ENCODE data around the gene DUS1L.
A peak's percentile ranks its signal among the peaks of the same experiment; 100 is the strongest.

Gene DUS1L

GRCh38 chr17:82028966-82029365 is 36.6 kb downstream of the DUS1L start:
- H4K8ac ChIP-seq (ENCODE audit: low read depth, low read length), result no peak overlapping the region
- H3K4me3 ChIP-seq (ENCODE audit: low read length), result no peak overlapping the region
- WGBS (ENCODE audit: extremely low coverage, insufficient coverage, low lambda C conversion rate), result no CpG with 5 or more reads among the region's 9 CpGs
- no peaks in the 10 kb centered on the region for H3K4me1 ChIP-seq (ENCODE audit: control insufficient read depth, low read depth, low read length)
- no peak overlapping the region for H3K27ac ChIP-seq (ENCODE audit: low read depth, low read length)
- no peak overlapping the region for H3K18ac ChIP-seq (ENCODE audit: low read length)
- H2AK5ac ChIP-seq (ENCODE audit: low read length), result no peak overlapping the region
- no peaks in the 10 kb centered on the region for H3K79me1 ChIP-seq (ENCODE audit: low read length)
- no peak overlapping the region for H2BK15ac ChIP-seq (replicated peaks; ENCODE audit: low read depth)
- no peak overlapping the region for H2BK120ac ChIP-seq (ENCODE audit: low read depth, low read length)
- H3K27me3 ChIP-seq (ENCODE audit: insufficient read depth, low read length, poor library complexity), result no peaks in the 10 kb centered on the region
- H3K4me2 ChIP-seq (ENCODE audit: low read length), result no peak overlapping the region
- no peak overlapping the region for H2BK5ac ChIP-seq (ENCODE audit: low read length)
- no peak overlapping the region for H3K4ac ChIP-seq (ENCODE audit: low read depth, low read length)
- no peak overlapping the region for H3K23ac ChIP-seq (ENCODE audit: low read length)
- H3K79me2 ChIP-seq (ENCODE audit: control insufficient read depth, insufficient read depth, low read length), result no peaks in the 10 kb centered on the region
- no peak overlapping the region for H3K9ac ChIP-seq (ENCODE audit: low read length)
- H3K36me3 ChIP-seq (ENCODE audit: control insufficient read depth, insufficient read depth, low read length), result no peaks in the 10 kb centered on the region
- H4K5ac ChIP-seq (ENCODE audit: low read length), result no peak overlapping the region
- H3K56ac ChIP-seq (ENCODE audit: low read length), result no peak overlapping the region
- no peak for DNase-seq

GRCh38 chr17:82028246-82028645 is 37.4 kb downstream of the DUS1L start:
- H3K23ac ChIP-seq (ENCODE audit: low read length), result no peak overlapping the region
- no peaks in the 10 kb centered on the region for H3K79me1 ChIP-seq (ENCODE audit: low read length)
- H2BK120ac ChIP-seq (ENCODE audit: low read depth, low read length), result no peak overlapping the region
- H2AK5ac ChIP-seq (ENCODE audit: low read length), result no peak overlapping the region
- H3K4ac ChIP-seq (ENCODE audit: low read depth, low read length), result no peak overlapping the region
- no CpG with 5 or more reads among the region's 13 CpGs for WGBS (ENCODE audit: extremely low coverage, insufficient coverage, low lambda C conversion rate)
- H2BK15ac ChIP-seq (replicated peaks; ENCODE audit: low read depth), result no peak overlapping the region
- no peaks in the 10 kb centered on the region for H3K79me2 ChIP-seq (ENCODE audit: control insufficient read depth, insufficient read depth, low read length)
- no peak overlapping the region for H3K4me3 ChIP-seq (ENCODE audit: low read length)
- no peak overlapping the region for H4K5ac ChIP-seq (ENCODE audit: low read length)
- H3K18ac ChIP-seq (ENCODE audit: low read length), result no peak overlapping the region
- H3K9ac ChIP-seq (ENCODE audit: low read length), result no peak overlapping the region
- no peak overlapping the region for H3K27ac ChIP-seq (ENCODE audit: low read depth, low read length)
- H3K4me1 ChIP-seq (ENCODE audit: control insufficient read depth, low read depth, low read length), result no peaks in the 10 kb centered on the region
- no peak for DNase-seq
- no peak overlapping the region for H3K4me2 ChIP-seq (ENCODE audit: low read length)
- H3K27me3 ChIP-seq (ENCODE audit: insufficient read depth, low read length, poor library complexity), result no peaks in the 10 kb centered on the region
- H4K8ac ChIP-seq (ENCODE audit: low read depth, low read length), result no peak overlapping the region
- H3K56ac ChIP-seq (ENCODE audit: low read length), result no peak overlapping the region
- no peak overlapping the region for H2BK5ac ChIP-seq (ENCODE audit: low read length)
- no peaks in the 10 kb centered on the region for H3K36me3 ChIP-seq (ENCODE audit: control insufficient read depth, insufficient read depth, low read length)

- no peak overlapping the region for H3K4me2 ChIP-seq (ENCODE audit: low read length)
- no peak overlapping the region for H3K27ac ChIP-seq (ENCODE audit: low read depth, low read length)
- H3K4me3 ChIP-seq (ENCODE audit: low read length), result no peak overlapping the region
- peaks cover 8% of the 10 kb centered on the region for H3K79me1 ChIP-seq (ENCODE audit: low read length)
- H3K18ac ChIP-seq (ENCODE audit: low read length), result no peak overlapping the region
- H3K36me3 ChIP-seq (ENCODE audit: control insufficient read depth, insufficient read depth, low read length), result no peaks in the 10 kb centered on the region
- WGBS (ENCODE audit: extremely low coverage, insufficient coverage, low lambda C conversion rate), result no CpG with 5 or more reads among the region's 25 CpGs
- H3K4me1 ChIP-seq (ENCODE audit: control insufficient read depth, low read depth, low read length), result no peaks in the 10 kb centered on the region
- no peak overlapping the region for H3K23ac ChIP-seq (ENCODE audit: low read length)
- H2AK5ac ChIP-seq (ENCODE audit: low read length), result no peak overlapping the region
- no peak overlapping the region for H2BK5ac ChIP-seq (ENCODE audit: low read length)
- no peak overlapping the region for H4K5ac ChIP-seq (ENCODE audit: low read length)
- DNase-seq, result no peak
- H3K27me3 ChIP-seq (ENCODE audit: insufficient read depth, low read length, poor library complexity), result no peaks in the 10 kb centered on the region
- H4K8ac ChIP-seq (ENCODE audit: low read depth, low read length), result no peak overlapping the region
- H3K56ac ChIP-seq (ENCODE audit: low read length), result no peak overlapping the region
- H3K79me2 ChIP-seq (ENCODE audit: control insufficient read depth, insufficient read depth, low read length), result peaks cover 8% of the 10 kb centered on the region
- H2BK120ac ChIP-seq (ENCODE audit: low read depth, low read length), result no peak overlapping the region
- H3K9ac ChIP-seq (ENCODE audit: low read length), result no peak overlapping the region
- no peak overlapping the region for H2BK15ac ChIP-seq (replicated peaks; ENCODE audit: low read depth)
- H3K4ac ChIP-seq (ENCODE audit: low read depth, low read length), result no peak overlapping the region
Measured at GRCh38 chr17:82025401-82026107, 40.0 kb downstream of the DUS1L start.

GRCh38 chr17:82024859-82025258 is 40.7 kb downstream of the DUS1L start:
- WGBS (ENCODE audit: extremely low coverage, insufficient coverage, low lambda C conversion rate), result no CpG with 5 or more reads among the region's 17 CpGs
- H2BK120ac ChIP-seq (ENCODE audit: low read depth, low read length), result no peak overlapping the region
- no peak overlapping the region for H2BK5ac ChIP-seq (ENCODE audit: low read length)
- DNase-seq, result no peak
- H3K4me1 ChIP-seq (ENCODE audit: control insufficient read depth, low read depth, low read length), result no peaks in the 10 kb centered on the region
- no peak overlapping the region for H4K5ac ChIP-seq (ENCODE audit: low read length)
- no peak overlapping the region for H3K27ac ChIP-seq (ENCODE audit: low read depth, low read length)
- H3K27me3 ChIP-seq (ENCODE audit: insufficient read depth, low read length, poor library complexity), result no peaks in the 10 kb centered on the region
- H3K4me3 ChIP-seq (ENCODE audit: low read length), result no peak overlapping the region
- H3K79me1 ChIP-seq (ENCODE audit: low read length), result peaks cover 8% of the 10 kb centered on the region
- no peak overlapping the region for H3K23ac ChIP-seq (ENCODE audit: low read length)
- no peak overlapping the region for H3K4ac ChIP-seq (ENCODE audit: low read depth, low read length)
- no peaks in the 10 kb centered on the region for H3K36me3 ChIP-seq (ENCODE audit: control insufficient read depth, insufficient read depth, low read length)
- H4K8ac ChIP-seq (ENCODE audit: low read depth, low read length), result no peak overlapping the region
- no peak overlapping the region for H2AK5ac ChIP-seq (ENCODE audit: low read length)
- H3K4me2 ChIP-seq (ENCODE audit: low read length), result no peak overlapping the region
- no peak overlapping the region for H2BK15ac ChIP-seq (replicated peaks; ENCODE audit: low read depth)
- no peak overlapping the region for H3K56ac ChIP-seq (ENCODE audit: low read length)
- H3K79me2 ChIP-seq (ENCODE audit: control insufficient read depth, insufficient read depth, low read length), result peaks cover 8% of the 10 kb centered on the region
- no peak overlapping the region for H3K9ac ChIP-seq (ENCODE audit: low read length)
- no peak overlapping the region for H3K18ac ChIP-seq (ENCODE audit: low read length)

GRCh38 chr17:82023447-82024241 is 42.0 kb downstream of the DUS1L start:
- H3K56ac ChIP-seq (ENCODE audit: low read length), result peak overlapping the region; percentile 94
- H3K27ac ChIP-seq (ENCODE audit: low read depth, low read length), result no peak overlapping the region
- H3K9ac ChIP-seq (ENCODE audit: low read length), result peak overlapping the region; percentile 90
- H3K4me1 ChIP-seq (ENCODE audit: control insufficient read depth, low read depth, low read length), result no peaks in the 10 kb centered on the region
- peaks cover 8% of the 10 kb centered on the region for H3K79me1 ChIP-seq (ENCODE audit: low read length)
- no peak overlapping the region for H2BK15ac ChIP-seq (replicated peaks; ENCODE audit: low read depth)
- H2BK120ac ChIP-seq (ENCODE audit: low read depth, low read length), result no peak overlapping the region
- no peaks in the 10 kb centered on the region for H3K27me3 ChIP-seq (ENCODE audit: insufficient read depth, low read length, poor library complexity)
- H3K36me3 ChIP-seq (ENCODE audit: control insufficient read depth, insufficient read depth, low read length), result no peaks in the 10 kb centered on the region
- no peak overlapping the region for H3K4ac ChIP-seq (ENCODE audit: low read depth, low read length)
- H3K18ac ChIP-seq (ENCODE audit: low read length), result peak overlapping the region; percentile 11
- H2BK5ac ChIP-seq (ENCODE audit: low read length), result no peak overlapping the region
- H4K8ac ChIP-seq (ENCODE audit: low read depth, low read length), result no peak overlapping the region
- H3K4me2 ChIP-seq (ENCODE audit: low read length), result peak overlapping the region; percentile 98
- peaks cover 8% of the 10 kb centered on the region for H3K79me2 ChIP-seq (ENCODE audit: control insufficient read depth, insufficient read depth, low read length)
- H2AK5ac ChIP-seq (ENCODE audit: low read length), result no peak overlapping the region
- H4K5ac ChIP-seq (ENCODE audit: low read length), result no peak overlapping the region
- peak overlapping the region; percentile 68 for H3K4me3 ChIP-seq (ENCODE audit: low read length)
- no peak overlapping the region for H3K23ac ChIP-seq (ENCODE audit: low read length)
- no CpG with 5 or more reads among the region's 55 CpGs for WGBS (ENCODE audit: extremely low coverage, insufficient coverage, low lambda C conversion rate)
- peak; percentile 49 for DNase-seq

All from mesendoderm (in vitro differentiated cells).